ENCODE results near the gene C2CD2. TPM values are rescaled to one million over a fixed set of nuclear protein-coding genes. Genes with fewer than 3 reads are reported as not detected.

The C2CD2 gene
- polyA plus RNA-seq, 3 donors, result 13.6 to 20.2 (median 15.2) TPM

DNA sequence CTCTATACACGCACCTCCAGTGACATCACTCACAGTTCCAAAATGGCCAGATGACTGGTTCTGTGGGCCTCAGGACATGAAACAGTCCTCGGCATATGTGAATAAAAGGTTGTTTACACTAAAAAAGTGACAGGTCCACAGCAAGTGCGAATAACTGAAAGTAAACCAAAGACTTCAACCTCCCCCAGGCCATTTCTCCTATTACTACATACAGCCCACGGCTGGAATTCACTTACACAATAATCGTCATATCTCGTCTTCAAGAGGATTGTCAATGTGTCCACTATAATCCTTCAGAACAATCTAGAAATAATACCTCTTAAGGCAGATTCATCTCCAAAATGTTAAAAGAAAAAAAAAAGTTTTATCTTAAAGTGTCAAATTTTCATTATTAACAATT, 72.8 kb downstream of the C2CD2 start:
- no peak for DNase-seq (ENCODE audit: extremely low read depth in 1 of 11, low read depth in 9 of 11, low spot score in 4 of 11)

DNA sequence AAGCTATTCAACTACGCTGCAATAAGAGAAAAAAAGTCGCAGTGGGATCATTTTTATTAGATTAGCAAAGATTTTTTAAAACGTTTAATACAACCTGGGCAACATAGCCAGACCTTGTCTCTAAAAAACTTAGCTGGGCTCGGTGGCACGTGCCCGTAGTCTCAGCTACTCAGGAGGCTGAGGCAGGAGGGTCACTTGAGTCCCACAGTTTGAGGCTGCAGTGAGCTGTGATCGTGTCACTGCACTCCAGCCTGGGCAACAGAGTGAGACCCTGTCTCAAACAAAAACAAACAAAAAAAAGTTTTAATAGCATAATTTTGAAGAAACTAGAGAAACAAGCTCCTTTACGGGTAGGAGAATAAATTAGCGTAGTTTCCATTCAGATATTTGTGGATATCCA, 73.7 kb downstream of the C2CD2 start:
- DNase-seq (ENCODE audit: extremely low read depth in 1 of 11, low read depth in 9 of 11, low spot score in 4 of 11), result no peak

DNA sequence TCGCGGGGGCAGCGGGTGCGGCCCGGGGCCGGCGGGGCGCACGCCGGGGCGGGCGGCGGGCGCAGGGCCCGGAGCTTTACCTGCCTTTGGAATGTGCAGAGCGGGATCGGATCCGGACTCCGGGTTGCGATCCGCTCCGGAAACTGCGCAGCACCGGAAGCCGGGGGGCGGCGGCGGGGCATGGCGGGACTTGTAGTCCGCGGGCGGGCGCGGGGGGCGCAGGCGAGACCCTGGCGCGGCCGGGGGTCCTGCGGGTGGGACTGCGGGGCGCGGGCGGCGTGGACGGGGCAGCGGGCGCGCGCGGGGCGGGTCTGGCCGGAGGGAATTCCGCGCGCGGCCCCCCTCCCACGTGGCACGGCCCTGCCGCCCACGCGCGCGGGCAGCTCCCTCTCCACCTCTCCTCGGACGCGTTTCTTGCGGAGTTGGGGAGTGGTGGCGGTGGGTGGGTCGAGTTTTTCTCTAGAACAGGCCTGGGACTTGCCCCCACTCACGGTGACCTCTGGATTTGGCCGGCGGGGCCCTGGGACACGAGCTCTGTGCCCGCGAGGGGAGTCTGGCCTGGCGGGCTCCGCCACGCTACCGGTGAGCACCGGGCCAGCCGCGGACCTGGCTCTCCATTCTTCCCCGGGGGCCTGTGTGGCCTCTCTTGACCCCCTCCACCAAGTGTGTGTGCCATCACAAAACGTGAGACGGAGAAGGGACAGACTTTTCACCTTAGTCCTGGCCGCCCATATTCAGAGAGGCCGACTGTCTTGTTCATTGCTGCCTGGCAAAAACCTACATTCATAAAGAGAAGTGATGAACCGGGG, 74.4 kb downstream of the C2CD2 start, which contains the start of gene PRDM15:
PRDM15 (minus strand) TSS at position 155 of the 809 bp plus-strand sequence. CDS start 18,981 bp downstream, outside the sequence.
- DNase-seq (ENCODE audit: extremely low read depth in 1 of 11, low read depth in 9 of 11, low spot score in 4 of 11), result peak; percentile 37 to 83 (median 72)

DNA sequence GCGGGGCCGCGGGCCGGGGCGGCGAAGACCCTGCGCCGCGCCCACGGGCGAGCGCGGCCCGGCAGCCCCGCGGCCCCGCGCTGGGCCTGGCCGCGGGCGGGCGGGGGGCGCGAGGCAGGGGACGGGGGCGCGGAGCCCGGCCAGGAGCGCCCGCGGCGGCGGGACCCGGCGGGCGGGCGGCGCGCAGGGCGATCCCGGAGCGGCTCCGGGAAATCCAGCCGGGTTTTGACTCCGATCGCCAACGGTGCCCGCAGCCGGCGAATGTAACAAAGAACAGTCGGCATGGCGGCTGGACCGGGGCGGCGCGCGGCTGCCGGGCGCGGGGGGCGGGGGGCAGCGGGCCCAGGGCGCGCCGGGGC, 75.0 kb downstream of the C2CD2 start:
- DNase-seq (ENCODE audit: extremely low read depth in 1 of 11, low read depth in 9 of 11, low spot score in 4 of 11), result peak; percentile 45 to 85 (median 76)

DNA sequence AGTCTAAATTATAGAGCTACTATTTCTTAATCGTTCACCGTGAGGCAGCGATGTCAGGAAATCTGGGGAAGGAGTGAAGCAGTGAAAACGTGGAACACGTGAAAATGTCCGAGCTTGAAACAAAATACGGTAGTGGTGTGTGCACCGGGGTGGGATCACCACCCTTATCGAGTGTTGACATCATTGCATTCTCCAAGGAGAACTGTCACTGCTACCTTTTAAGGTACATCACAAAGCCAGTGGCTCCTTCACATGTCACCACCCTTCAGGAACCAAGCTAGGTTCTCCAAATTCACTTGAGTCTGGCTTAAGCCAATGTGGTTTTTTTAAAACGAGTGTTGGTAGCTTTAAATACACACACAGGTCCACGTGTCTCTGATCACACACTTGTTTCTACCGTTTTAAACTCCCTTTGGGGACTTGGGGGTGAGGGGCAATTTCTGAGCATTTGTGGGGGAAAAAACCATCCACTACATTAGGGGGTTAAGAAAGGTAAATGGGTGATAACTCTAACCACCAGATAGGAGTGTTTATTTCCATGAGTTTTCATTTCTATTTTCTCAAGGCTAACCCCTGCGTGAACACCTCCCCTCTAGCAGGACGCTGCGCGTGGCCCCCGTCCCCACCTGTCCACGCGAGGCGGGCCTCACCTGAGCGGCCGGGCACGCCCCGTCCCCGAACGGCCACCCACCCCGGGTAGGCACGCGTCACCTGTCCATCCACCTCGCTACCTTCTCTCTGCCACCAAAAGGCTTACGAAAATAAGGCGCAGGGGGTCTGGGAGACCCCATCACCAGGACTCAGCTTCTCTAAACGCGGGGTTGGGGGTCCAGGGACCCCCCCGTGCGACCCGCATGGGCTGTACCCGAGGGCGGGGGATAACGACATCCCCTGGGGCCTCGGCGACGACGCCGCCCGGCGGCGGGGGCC, 75.7 kb downstream of the C2CD2 start:
- DNase-seq (ENCODE audit: extremely low read depth in 1 of 11, low read depth in 9 of 11, low spot score in 4 of 11), result peak in 2 of 11 donors; percentile 17 to 23

DNA sequence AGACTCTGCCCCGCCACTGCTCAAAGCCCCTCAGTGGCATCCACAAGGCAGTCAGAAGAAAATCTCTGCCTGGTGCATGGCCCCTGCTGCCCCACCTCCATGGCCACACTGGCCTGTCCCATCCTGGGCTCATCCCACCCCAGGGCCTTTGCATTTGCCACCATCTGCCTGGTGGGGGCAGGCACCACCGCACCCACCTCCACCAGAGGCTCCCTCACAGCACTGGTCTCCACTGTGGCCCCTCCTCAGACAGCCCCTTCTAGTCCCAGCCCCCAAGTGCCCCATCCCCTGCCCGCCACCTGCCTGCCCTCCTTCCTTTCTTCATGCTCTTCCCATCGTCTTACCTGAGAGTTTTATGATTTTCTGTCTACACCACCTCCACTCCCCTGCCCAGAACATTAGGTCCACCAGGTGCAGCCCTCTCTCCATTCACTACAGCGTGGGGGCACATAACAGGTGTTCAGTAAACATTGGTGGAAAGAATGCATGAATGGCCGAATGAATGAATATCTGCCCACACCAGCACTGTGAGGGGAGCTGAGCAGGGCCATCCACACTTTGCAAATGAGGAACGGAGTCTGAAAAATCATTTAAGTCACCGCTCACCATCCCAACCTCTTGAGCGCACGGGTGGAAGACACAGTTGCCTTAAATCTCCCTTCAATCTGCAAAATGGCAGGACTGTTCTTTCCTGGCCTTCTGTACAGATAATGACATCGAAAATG, 76.7 kb downstream of the C2CD2 start:
- no peak for DNase-seq (ENCODE audit: extremely low read depth in 1 of 11, low read depth in 9 of 11, low spot score in 4 of 11)

DNA sequence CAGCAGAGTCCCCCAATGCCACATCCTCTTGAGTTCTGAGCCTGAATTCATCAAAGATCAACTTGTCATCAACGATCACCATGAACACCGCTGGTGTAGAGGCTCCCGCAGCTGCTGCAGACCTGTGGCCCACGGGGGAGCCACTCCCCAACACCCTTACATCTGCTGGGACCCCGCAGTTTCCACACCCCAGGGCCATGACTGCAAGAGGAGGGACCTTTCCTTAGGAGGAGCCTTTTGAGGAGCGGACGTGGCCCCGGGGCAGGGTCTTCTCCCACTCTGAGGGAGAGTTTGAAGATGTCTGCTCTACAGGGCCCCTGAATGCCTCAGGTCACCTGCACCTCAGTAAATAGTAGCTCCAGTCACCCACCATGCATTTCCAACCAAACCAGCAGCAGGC, 77.4 kb downstream of the C2CD2 start:
- DNase-seq (ENCODE audit: extremely low read depth in 1 of 11, low read depth in 9 of 11, low spot score in 4 of 11), result no peak

DNA sequence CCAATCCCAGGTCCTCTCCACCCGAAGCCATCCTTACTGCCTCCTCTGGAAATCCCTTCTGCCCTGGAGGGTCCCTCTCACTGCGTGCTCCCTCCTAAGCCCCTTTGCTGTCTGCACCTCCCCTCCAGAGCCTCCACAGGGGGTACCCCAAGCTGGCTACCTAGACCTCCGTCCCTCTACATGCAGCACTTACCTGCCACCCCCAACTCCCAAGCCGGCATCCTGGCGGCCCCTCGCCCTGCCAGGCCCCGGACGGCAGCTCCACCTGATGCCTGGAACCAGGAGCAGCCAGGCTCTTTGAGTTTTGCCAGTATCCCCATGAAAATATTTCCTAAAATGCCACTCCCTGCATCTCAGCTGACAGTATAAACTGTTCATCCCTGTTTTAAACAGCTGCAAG, 78.7 kb downstream of the C2CD2 start:
- no peak for DNase-seq (ENCODE audit: extremely low read depth in 1 of 11, low read depth in 9 of 11, low spot score in 4 of 11)

DNA sequence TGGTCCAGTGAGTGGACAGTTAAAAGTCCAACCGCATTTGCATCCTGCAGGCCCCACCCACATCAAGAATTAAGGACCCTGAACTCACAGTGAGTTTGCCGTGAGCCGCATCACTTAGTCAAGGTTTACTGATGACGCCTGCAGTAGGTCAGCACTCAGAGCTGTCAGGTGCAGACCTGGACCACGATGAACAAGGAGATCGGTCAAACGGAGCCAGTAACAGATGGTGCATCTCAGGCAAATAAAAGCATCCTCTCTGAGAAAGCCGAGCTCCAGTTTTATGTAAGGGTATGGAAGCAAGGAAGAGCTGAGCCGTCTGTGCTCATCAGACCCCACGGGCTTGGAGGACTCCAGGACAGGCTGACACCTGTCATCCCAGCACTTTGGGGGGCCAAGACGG, 79.2 kb downstream of the C2CD2 start:
- no peak for DNase-seq (ENCODE audit: extremely low read depth in 1 of 11, low read depth in 9 of 11, low spot score in 4 of 11)

DNA sequence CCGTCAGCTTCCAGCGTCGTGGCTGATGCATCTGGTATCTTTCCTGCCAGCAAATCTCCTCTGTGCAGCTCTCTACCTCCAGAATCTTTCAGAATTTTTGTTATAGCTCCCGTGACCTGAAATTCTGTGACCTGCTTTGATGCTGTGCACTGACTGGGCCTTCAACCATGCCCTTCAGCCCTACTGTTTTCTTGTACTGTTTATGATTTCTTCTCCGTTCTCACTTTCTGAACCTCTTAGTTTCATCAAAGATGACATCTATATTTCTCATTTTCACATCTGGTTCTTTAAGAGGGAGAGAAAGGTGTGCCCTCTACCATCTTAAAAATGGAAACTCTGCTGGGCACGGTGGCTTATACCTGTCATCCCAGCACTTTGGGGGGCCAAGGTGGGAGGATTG, 80.4 kb downstream of the C2CD2 start:
- no peak for DNase-seq (ENCODE audit: extremely low read depth in 1 of 11, low read depth in 9 of 11, low spot score in 4 of 11)

DNA sequence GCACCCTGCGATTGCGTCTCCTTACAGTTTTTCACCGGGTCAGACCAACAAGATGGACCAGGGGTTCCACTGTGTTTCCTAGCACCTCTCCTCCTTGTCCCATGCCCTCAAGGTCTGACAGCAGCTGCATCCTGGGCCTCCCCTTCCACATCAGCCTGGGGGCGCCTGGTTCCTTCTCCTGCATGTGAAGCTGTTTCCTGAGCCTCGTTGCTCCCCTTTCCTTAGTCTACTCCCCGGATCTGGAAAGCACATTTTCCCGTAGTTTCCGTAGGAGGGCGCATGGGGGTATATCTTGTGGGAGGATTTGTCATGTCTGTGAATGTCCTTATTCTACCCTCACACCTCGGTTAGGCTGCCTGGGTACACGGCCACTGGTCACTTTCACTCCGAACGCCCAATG, 80.8 kb downstream of the C2CD2 start:
- DNase-seq (ENCODE audit: extremely low read depth in 1 of 11, low read depth in 9 of 11, low spot score in 4 of 11), result no peak

DNA sequence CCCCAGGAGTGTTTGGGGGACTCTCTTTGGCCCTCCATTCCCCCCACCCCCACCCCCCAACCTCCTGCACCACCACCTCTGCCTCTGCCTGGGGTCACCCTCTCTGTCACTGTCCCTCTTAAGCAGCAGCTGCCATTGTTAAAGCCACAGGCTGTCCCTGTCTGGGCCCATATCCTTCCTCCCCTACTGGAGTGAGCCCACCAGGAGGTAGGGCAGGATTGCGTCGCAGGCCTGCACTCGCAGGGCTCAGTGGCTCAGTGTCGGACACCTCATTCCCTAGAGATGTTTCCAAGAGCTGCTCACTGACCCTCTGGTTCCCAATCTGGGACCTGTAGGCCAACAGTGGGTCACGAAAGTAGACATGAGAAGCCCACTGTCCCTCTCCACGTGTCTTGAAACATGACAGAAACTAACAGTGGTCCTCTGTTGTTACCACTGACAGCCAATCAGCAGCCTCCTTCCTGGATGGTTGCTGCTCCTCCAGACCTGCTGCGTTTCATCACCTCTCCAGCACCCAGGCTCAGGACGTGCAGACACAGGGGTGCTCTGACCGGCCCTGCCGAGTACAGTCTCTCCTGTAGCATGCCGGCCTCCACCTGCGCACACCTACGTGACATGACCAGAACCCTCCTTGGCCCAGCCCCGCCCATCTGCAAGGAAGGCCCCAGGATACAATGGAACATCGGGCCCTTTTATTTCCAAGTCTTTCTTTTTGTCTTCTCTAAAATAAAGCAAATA, 82.4 kb downstream of the C2CD2 start:
- no peak for DNase-seq (ENCODE audit: extremely low read depth in 1 of 11, low read depth in 9 of 11, low spot score in 4 of 11)

DNA sequence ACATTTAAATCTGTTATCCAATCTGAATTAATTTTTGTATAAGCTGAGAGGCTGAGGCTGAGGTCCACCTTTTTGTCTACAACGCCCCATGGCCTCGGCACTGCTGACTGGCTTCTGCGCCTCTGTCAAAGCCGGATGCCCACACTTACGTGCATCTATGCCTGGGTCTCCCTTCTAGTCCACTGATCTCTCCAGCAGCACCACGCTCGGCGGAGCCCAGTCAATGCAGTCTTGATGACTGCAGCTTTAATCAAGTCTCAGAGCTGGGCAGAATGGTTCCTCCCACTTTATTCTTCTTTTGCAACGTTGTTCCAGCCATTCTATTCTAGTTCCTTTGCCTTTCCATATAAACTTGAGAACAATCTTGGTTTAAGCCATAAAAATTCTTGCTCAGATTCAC, 84.0 kb downstream of the C2CD2 start:
- no peak for DNase-seq (ENCODE audit: extremely low read depth in 1 of 11, low read depth in 9 of 11, low spot score in 4 of 11)

DNA sequence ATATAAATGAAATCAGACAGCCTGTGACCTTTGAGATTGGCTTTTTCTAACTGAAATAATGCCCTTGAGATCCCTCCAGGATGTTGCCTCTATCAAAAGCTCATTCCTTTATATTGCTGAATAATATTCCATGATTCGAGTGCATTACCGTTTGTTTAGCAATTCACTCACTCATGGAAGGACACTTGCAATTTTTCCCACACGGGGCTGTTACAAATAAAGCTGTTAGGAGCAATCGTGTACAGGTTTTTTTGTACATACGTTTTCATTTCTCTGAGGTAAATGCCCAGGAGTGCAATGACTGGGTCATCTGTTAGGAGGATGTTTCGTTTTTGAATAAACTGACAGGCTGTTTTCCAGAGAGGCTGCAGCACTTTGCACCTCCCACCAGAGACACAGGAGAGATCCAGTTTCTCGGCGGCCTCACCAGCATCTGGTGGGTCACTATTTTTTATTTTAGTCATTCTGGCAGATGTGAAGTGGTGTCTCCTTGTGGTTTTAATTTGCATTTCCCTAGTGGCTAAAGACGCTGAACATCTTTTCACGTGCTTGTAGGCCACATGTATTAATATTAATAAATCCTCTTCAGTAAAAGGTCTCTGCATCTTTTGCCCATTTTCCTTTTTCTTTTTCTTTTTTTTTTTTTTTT, 85.6 kb downstream of the C2CD2 start:
- no peak for DNase-seq (ENCODE audit: extremely low read depth in 1 of 11, low read depth in 9 of 11, low spot score in 4 of 11)

DNA sequence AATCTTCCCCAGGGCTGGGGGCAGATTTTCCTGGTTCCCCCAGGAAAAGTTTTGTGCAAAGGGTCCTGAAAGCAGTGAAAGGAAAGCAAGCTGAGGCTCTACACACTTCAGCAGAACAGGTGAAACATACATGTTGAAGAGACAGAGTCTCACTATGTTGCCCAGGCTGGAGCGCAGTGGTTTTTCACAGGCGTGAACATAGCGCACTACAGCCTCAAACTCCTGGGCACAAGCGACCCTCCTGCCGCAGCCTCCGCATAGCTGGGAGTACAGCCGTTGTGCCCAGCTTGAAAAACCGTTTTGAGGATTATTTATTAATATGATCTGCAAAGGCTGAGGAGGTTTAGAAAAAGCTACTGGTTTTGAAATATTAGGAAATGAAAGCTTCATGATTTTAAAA, 86.5 kb downstream of the C2CD2 start:
- no peak for DNase-seq (ENCODE audit: extremely low read depth in 1 of 11, low read depth in 9 of 11, low spot score in 4 of 11)

DNA sequence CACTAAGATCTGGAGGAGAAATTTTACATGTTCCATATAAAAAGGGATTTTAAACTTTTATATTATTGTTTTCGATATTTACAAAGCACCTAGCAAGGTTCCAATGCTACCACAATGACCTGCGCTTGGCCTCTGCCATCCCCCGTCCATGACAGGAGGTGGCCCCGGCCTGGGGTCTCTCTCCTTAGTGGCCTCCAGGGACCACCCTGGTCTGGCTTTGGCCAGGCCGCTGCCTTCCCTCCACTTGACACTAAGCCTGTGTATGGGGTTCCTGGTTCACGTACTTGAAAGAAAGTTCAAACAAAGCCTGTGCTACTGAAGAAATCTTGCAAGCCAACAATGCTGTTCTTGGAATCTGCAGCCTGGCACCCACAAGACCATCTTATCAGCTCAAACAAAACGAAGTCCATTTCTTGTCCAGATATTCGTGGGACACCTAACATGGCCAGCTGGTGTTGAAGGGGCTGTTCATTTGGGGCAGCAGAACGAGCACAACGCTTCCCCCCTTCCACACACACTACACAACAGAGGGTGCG, 87.5 kb downstream of the C2CD2 start:
- no peak for DNase-seq (ENCODE audit: extremely low read depth in 1 of 11, low read depth in 9 of 11, low spot score in 4 of 11)

DNA sequence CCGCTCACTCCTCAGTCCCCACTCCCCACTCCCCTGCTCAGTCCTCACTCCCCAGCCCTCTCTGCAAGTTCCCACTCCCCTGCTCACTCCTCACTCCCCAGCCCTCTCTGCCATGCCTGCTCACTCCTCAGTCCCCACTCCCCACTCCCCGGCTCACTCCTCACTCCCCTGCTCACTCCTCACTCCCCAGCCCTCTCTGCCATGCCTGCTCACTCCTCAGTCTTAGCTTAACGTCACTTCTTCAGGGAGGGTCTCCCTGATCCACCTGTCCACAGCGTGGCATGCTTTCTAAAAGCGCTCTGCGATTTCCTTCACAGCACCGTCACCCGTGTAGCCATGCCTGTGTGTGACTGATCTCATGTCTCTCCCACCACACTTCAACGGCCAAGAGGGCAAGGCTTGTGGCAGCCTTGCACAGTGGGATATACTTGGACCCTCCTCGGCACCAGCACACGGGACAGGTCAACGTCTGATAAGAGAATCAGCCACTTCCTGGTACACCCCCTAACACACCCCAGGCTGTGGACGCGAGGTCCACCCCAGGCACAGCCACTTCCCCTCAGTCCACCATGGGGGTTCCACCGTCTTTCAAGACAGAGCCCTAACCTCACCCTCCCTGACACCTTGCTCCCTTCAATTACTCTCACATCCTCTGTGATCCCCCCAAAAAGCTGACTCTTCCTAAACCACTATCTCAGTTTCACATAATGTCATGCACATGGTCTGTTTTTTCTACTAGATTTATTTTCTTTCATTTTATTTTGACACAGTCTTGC, 88.6 kb downstream of the C2CD2 start:
- no peak for DNase-seq (ENCODE audit: extremely low read depth in 1 of 11, low read depth in 9 of 11, low spot score in 4 of 11)
